Melanocyte of skin (primary cell): Measurements from ENCODE around the gene CNTNAP3B. TPM values are rescaled to one million over a fixed set of nuclear protein-coding genes. Genes with fewer than 3 reads are reported as not detected.

ENCODE experiments used
- small RNA-seq, 2 donors: library from RNA; depleted of rRNA; stranded (forward); fragments of <200 nt; gene quantifications; one replicate each; pipeline ENCODE3, GENCODE V24; 2012
- total RNA-seq, 2 donors: library from RNA; depleted of rRNA; stranded (reverse); fragments of >200 nt; gene quantifications; 2 replicates each; pipeline ENCODE4 v1.2.3, GENCODE V29; 2012

CNTNAP3B gene
- total RNA-seq = 1 to 10 TPM in 1 of 2 donors, under 1 TPM in 1; 0.33 to 1.7 TPM

GRCh38 chr9:42129073-42129729 is at the start of gene CNTNAP3B:
Gene CNTNAP3B (minus strand): TSS chr9:42129426. CDS start chr9:42129094, 332 bp downstream.

Small RNAs within 50 kb of the gene (small RNA-seq; reads per million reads assigned to genes)
- gene RN7SL343P = 0 reads per million in 2 donors

Other genes starting within 250 kb of the CNTNAP3B start
- not detected for gene SPATA31A6, start 54.2 kb upstream of the CNTNAP3B start, total RNA-seq